IMR-90 (cell line): Measurements from ENCODE around the gene CDC42EP3. TPM values are rescaled to one million over a fixed set of nuclear protein-coding genes. Genes with fewer than 3 reads are reported as not detected.

Experiments used
- ATAC-seq: fragments of 200-7000 bp; cut with Tn5 transposase; 2 replicates; pipeline ENCODE4 v1.9.1; 2020; ENCODE audit warnings: low read depth, mild to moderate bottlenecking, moderate library complexity
- BruUV-seq: library from RNA; stranded (reverse); fragments of 400-500 nt; replicated peaks from 2 replicates; lab custom pipeline; 2021; lab: Mats Ljungman, UMichigan
- CTCF ChIA-PET: fragments of 300-600 bp; formaldehyde crosslinking; extraction: SDS; loops from one replicate; lab custom pipeline; 2021; ENCODE audit warnings: antibody characterized with exemption; lab: Yijun Ruan, JAX
- POLR2A ChIA-PET: fragments of 300-600 bp; sonication (Branson Sonifier 250); formaldehyde crosslinking; loops from one replicate; lab custom pipeline; 2022; ENCODE audit warnings: antibody characterized with exemption; ENCODE audit not compliant: unreplicated experiment; lab: Charles Lee
- DNase-seq: peaks from one replicate; pipeline ENCODE4 v3.0.0; 2013
- H2AFZ ChIP-seq: replicated peaks from 2 replicates; pipeline ENCODE3; 2013; ENCODE audit warnings: low read length, mild to moderate bottlenecking; ENCODE audit not compliant: poor library complexity
- H2AK5ac ChIP-seq: 2 replicates; pipeline ENCODE4 v1.6.1; 2013; ENCODE audit warnings: low read depth, low read length, inconsistent platforms
- H2AK9ac ChIP-seq: replicated peaks from 2 replicates; pipeline ENCODE3; 2013; ENCODE audit warnings: mild to moderate bottlenecking, low read depth, low read length, moderate library complexity; ENCODE audit not compliant: poor library complexity
- H2BK120ac ChIP-seq: 2 replicates; pipeline ENCODE4 v1.6.1; 2013; ENCODE audit warnings: low read depth, low read length, inconsistent platforms
- H2BK15ac ChIP-seq: 3 replicates; pipeline ENCODE4 v1.6.1; 2013; ENCODE audit warnings: low read depth, low read length, inconsistent platforms
- H2BK20ac ChIP-seq: 2 replicates; pipeline ENCODE4 v1.6.1; 2013; ENCODE audit warnings: low read depth, mild to moderate bottlenecking, inconsistent platforms, low read length, moderate library complexity
- H2BK5ac ChIP-seq: 2 replicates; pipeline ENCODE4 v1.6.1; 2013; ENCODE audit warnings: mild to moderate bottlenecking, low read depth, low read length, inconsistent platforms; ENCODE audit not compliant: poor library complexity, severe bottlenecking
- H3K14ac ChIP-seq: replicated peaks from 2 replicates; pipeline ENCODE4 v1.6.1; 2013; ENCODE audit warnings: low read depth, low read length, inconsistent platforms
- H3K18ac ChIP-seq: 2 replicates; pipeline ENCODE4 v1.6.1; 2013; ENCODE audit warnings: low read depth, low read length, control low read depth
- H3K23ac ChIP-seq: 2 replicates; pipeline ENCODE4 v1.6.1; 2013; ENCODE audit warnings: low read depth, low read length, inconsistent platforms
- H3K27ac ChIP-seq: 2 replicates; pipeline ENCODE4 v1.5.1; 2013; ENCODE audit warnings: mild to moderate bottlenecking, control low read depth, low read length; ENCODE audit not compliant: insufficient read depth
- H3K27me3 ChIP-seq: 2 replicates; pipeline ENCODE4 v1.6.1; 2013; ENCODE audit warnings: low read length; ENCODE audit not compliant: control insufficient read depth, insufficient read depth
- H3K36me3 ChIP-seq: 2 replicates; pipeline ENCODE4 v1.6.1; 2013; ENCODE audit warnings: low read length, mixed read lengths; ENCODE audit not compliant: control insufficient read depth, insufficient read depth
- H3K4ac ChIP-seq: 2 replicates; pipeline ENCODE4 v1.6.1; 2013; ENCODE audit warnings: low read depth, low read length, inconsistent platforms
- H3K4me1 ChIP-seq: 2 replicates; pipeline ENCODE4 v1.6.1; 2013; ENCODE audit warnings: low read length, mixed read lengths; ENCODE audit not compliant: control insufficient read depth, insufficient read depth
- H3K4me2 ChIP-seq: 2 replicates; pipeline ENCODE4 v1.6.1; 2013; ENCODE audit warnings: low read depth, mild to moderate bottlenecking, control low read depth, low read length, moderate library complexity
- H3K4me3 ChIP-seq: 2 replicates; pipeline ENCODE4 v1.5.1; 2013; ENCODE audit warnings: low read depth, mild to moderate bottlenecking, control low read depth, low read length, moderate library complexity; ENCODE audit not compliant: insufficient read depth
- H3K56ac ChIP-seq: 2 replicates; pipeline ENCODE4 v1.6.1; 2013; ENCODE audit warnings: low read length, inconsistent platforms; ENCODE audit not compliant: insufficient read depth; ENCODE audit errors: extremely low read depth
- H3K79me1 ChIP-seq, 2 experiments: 2 replicates each; pipeline ENCODE4 v1.6.1; 2013; ENCODE audit warnings: low read length in 2 of 2, inconsistent platforms in 1 of 2, low read depth in 1 of 2
- H3K9ac ChIP-seq: 2 replicates; pipeline ENCODE4 v1.6.1; 2013; ENCODE audit warnings: low read depth, low read length, control low read depth
- H3K9me1 ChIP-seq: 2 replicates; pipeline ENCODE4 v1.6.1; 2013; ENCODE audit warnings: low read length, inconsistent platforms; ENCODE audit not compliant: insufficient read depth
- H3K9me3 ChIP-seq: 2 replicates; pipeline ENCODE4 v1.6.1; 2013; ENCODE audit warnings: low read length; ENCODE audit not compliant: control insufficient read depth, insufficient read depth
- H4K20me1 ChIP-seq: 2 replicates; pipeline ENCODE4 v1.6.1; 2013; ENCODE audit warnings: low read length, inconsistent platforms; ENCODE audit not compliant: insufficient read depth
- H4K5ac ChIP-seq: 2 replicates; pipeline ENCODE4 v1.6.1; 2013; ENCODE audit warnings: mild to moderate bottlenecking, low read depth, low read length, control low read depth
- H4K8ac ChIP-seq, 2 experiments: 2 replicates each; pipeline ENCODE4 v1.6.1; 2013; ENCODE audit warnings: low read depth in 2 of 2, low read length in 2 of 2, control low read depth in 1 of 2, inconsistent platforms in 1 of 2
- H4K91ac ChIP-seq: 2 replicates; pipeline ENCODE4 v1.6.1; 2013; ENCODE audit warnings: low read depth, low read length, inconsistent platforms; ENCODE audit not compliant: insufficient read depth
- BHLHE40 ChIP-seq: fragments of 150-350 bp; IDR thresholded peaks from 2 replicates; pipeline ENCODE4 v1.6.1; 2016; ENCODE audit warnings: mild to moderate bottlenecking, low read depth, low read length
- CEBPB ChIP-seq: IDR thresholded peaks from 2 replicates; pipeline ENCODE4 v1.6.1; 2012; ENCODE audit warnings: low read depth, low read length, improper control_type of control experiment
- CHD1 ChIP-seq: IDR thresholded peaks from 2 replicates; pipeline ENCODE4 v1.6.1; 2012; ENCODE audit warnings: low read depth, low read length, improper control_type of control experiment
- ELK1 ChIP-seq: fragments of 150-350 bp; IDR thresholded peaks from 2 replicates; pipeline ENCODE4 v1.6.1; 2016; ENCODE audit warnings: low read depth, mild to moderate bottlenecking, low read length, moderate library complexity, borderline replicate concordance
- FOS ChIP-seq: fragments of 150-350 bp; IDR thresholded peaks from 2 replicates; pipeline ENCODE4 v1.6.1; 2016; ENCODE audit warnings: low read depth, low read length
- MAFK ChIP-seq: IDR thresholded peaks from 2 replicates; pipeline ENCODE4 v1.6.1; 2012; ENCODE audit warnings: low read depth, low read length, improper control_type of control experiment
- MAZ ChIP-seq: IDR thresholded peaks from 2 replicates; pipeline ENCODE4 v1.6.1; 2012; ENCODE audit warnings: low read depth, mild to moderate bottlenecking, low read length, improper control_type of control experiment, moderate library complexity, borderline replicate concordance
- MXI1 ChIP-seq: IDR thresholded peaks from 2 replicates; pipeline ENCODE4 v1.6.1; 2012; ENCODE audit warnings: low read depth, mild to moderate bottlenecking, low read length, moderate library complexity, borderline replicate concordance
- NFE2L2 ChIP-seq: fragments of 150-350 bp; IDR thresholded peaks from 2 replicates; pipeline ENCODE4 v1.6.1; 2016; ENCODE audit warnings: low read depth, mild to moderate bottlenecking, low read length
- POLR2A ChIP-seq: IDR thresholded peaks from 2 replicates; pipeline ENCODE4 v1.6.1; 2012; ENCODE audit warnings: mild to moderate bottlenecking, low read depth, low read length
- RAD21 ChIP-seq: IDR thresholded peaks from 2 replicates; pipeline ENCODE4 v1.6.1; 2012; ENCODE audit warnings: low read length, improper control_type of control experiment
- RCOR1 ChIP-seq: IDR thresholded peaks from 2 replicates; pipeline ENCODE4 v1.6.1; 2012; ENCODE audit warnings: mild to moderate bottlenecking, low read length, improper control_type of control experiment; ENCODE audit not compliant: insufficient replicate concordance
- RFX5 ChIP-seq: IDR thresholded peaks from 2 replicates; pipeline ENCODE4 v1.8.0; 2012; ENCODE audit warnings: low read depth, mild to moderate bottlenecking, low read length, moderate library complexity
- SMC3 ChIP-seq: fragments of 150-350 bp; IDR thresholded peaks from 2 replicates; pipeline ENCODE4 v1.6.1; 2016; ENCODE audit warnings: low read depth, mild to moderate bottlenecking, antibody characterized with exemption, low read length, moderate library complexity
- USF2 ChIP-seq: fragments of 150-350 bp; IDR thresholded peaks from 2 replicates; pipeline ENCODE4 v1.6.1; 2017; ENCODE audit warnings: mild to moderate bottlenecking, antibody characterized with exemption, low read length, low read depth
- WGBS, 2 experiments: methylation state at CpG; one replicate each; pipeline versions ENCODE4 v1.1.5 to v1.1.7; 2013; ENCODE audit warnings: missing lambda C conversion rate in 2 of 2; ENCODE audit not compliant: insufficient read length in 1 of 2; ENCODE audit errors: extremely low coverage in 2 of 2; 5-methylcytosine and 5-hydroxymethylcytosine counted together
- dilution Hi-C: fragments of 300-500 bp; cut with HindIII; formaldehyde crosslinking; loops from one replicate; pipeline ENCODE4 v1.14.3; 2018; ENCODE audit warnings: low sequenced_read_pairs; ENCODE audit not compliant: unreplicated experiment
- in situ Hi-C: fragments of 300-500 bp; cut with MboI; formaldehyde crosslinking; loops from 3 replicates; pipeline ENCODE4 v1.14.3; 2019; ENCODE audit warnings: low sequenced_read_pairs, inconsistent platforms, mixed read lengths
- intact Hi-C: fragments of 100-400 bp; cut with micrococcal nuclease; formaldehyde crosslinking; loops from 2 replicates; pipeline ENCODE4 v1.10.0; 2022
- polyA plus RNA-seq, 3 experiments: library from polyadenylated mRNA; depleted of rRNA; stranded (reverse); fragments of >200 nt; gene quantifications; 2 replicates each; pipeline ENCODE4 v1.2.3, GENCODE V29; 2012; ENCODE audit warnings: low replicate concordance in 1 of 3
- total RNA-seq: library from RNA; depleted of rRNA; stranded (reverse); fragments of >200 nt; gene quantifications from 2 replicates; pipeline ENCODE4 v1.2.3, GENCODE V29; 2012
- TF ChIP-seq, protein P1 (sequence below): conservative IDR thresholded peaks from 2 replicates; pipeline ENCODE4 v1.5.1; 2012; ENCODE audit warnings: mild to moderate bottlenecking, low read depth, low read length, improper control_type of control experiment

Gene CDC42EP3
- total and polyA plus RNA-seq, 2 of the 4 experiments (the other 2 are of a cell fraction): 167 to 193 TPM

- Histone ChIP-seq H3K9me3 (no peaks in the 10 kb centered on the region), H3K14ac (no peak overlapping the region), H3K4ac (no peak overlapping the region), H2BK120ac (peak overlapping the region; percentile 44; the same call in 1 of the 2 replicates), H3K4me1 (peaks cover 21% of the 10 kb centered on the region), H2BK5ac (no peak overlapping the region), H2AK5ac (peak overlapping the region; percentile 60; the same call in 1 of the 2 replicates), H4K91ac (no peak overlapping the region), H3K4me2 (no peak overlapping the region), H3K27me3 (no peaks in the 10 kb centered on the region), H3K79me1 (peaks cover 3 to 15% of the 10 kb centered on the region in 2 experiments; a peak in 1 of 4 replicates), H4K8ac (no peak overlapping the region), H2BK15ac (peak overlapping the region; percentile 15; the same call in 1 of the 3 replicates), H3K18ac (no peak overlapping the region), H3K9me1 (peaks cover 15% of the 10 kb centered on the region), H4K20me1 (no peaks in the 10 kb centered on the region), H3K9ac (no peak overlapping the region), H3K56ac (no peak overlapping the region), H2AFZ (no peak overlapping the region), H3K23ac (no peak overlapping the region), H2AK9ac (no peak overlapping the region), H2BK20ac (peak overlapping the region; percentile 68; the same call in 1 of the 2 replicates), H3K27ac (no peak overlapping the region), H3K36me3 (no peaks in the 10 kb centered on the region), H4K5ac (no peak overlapping the region), H3K4me3 (no peak overlapping the region)
- ChIA-PET POLR2A (no interaction called here), CTCF (no interaction called here)
- dilution Hi-C loops: no loop called here
- no TSS peak for BruUV-seq
- intact Hi-C loops: no loop called here
- in situ Hi-C loops: no loop called here
- DNase-seq (no peak), ATAC-seq (no peak)
- WGBS, 2 experiments: 70% methylated on average over 2 of the region's 4 CpGs; no CpG with 5 or more reads in 1 of the 2 experiments
- TF ChIP-seq SMC3 (no peak), USF2 (no peak), BHLHE40 (no peak), FOS (no peak), POLR2A (no peak), CHD1 (no peak), NFE2L2 (no peak), MXI1 (no peak), MAFK (no peak), RFX5 (no peak), CEBPB (no peak), MAZ (no peak), ELK1 (no peak), RAD21 (no peak), RCOR1 (no peak)
- TF ChIP-seq, protein P1, sequence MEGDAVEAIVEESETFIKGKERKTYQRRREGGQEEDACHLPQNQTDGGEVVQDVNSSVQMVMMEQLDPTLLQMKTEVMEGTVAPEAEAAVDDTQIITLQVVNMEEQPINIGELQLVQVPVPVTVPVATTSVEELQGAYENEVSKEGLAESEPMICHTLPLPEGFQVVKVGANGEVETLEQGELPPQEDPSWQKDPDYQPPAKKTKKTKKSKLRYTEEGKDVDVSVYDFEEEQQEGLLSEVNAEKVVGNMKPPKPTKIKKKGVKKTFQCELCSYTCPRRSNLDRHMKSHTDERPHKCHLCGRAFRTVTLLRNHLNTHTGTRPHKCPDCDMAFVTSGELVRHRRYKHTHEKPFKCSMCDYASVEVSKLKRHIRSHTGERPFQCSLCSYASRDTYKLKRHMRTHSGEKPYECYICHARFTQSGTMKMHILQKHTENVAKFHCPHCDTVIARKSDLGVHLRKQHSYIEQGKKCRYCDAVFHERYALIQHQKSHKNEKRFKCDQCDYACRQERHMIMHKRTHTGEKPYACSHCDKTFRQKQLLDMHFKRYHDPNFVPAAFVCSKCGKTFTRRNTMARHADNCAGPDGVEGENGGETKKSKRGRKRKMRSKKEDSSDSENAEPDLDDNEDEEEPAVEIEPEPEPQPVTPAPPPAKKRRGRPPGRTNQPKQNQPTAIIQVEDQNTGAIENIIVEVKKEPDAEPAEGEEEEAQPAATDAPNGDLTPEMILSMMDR: no peak
These were observed 40.7 kb downstream of the CDC42EP3 start for GRCh38 chr2:37630776-37631175.
